ENCODE data around the gene PRSS23.
"Not testable (repeated sequence)": the region's sequence is repeated elsewhere in the genome, so short reads cannot be mapped to it uniquely, and the experiment has no call there.

PRSS23 gene, protein sequence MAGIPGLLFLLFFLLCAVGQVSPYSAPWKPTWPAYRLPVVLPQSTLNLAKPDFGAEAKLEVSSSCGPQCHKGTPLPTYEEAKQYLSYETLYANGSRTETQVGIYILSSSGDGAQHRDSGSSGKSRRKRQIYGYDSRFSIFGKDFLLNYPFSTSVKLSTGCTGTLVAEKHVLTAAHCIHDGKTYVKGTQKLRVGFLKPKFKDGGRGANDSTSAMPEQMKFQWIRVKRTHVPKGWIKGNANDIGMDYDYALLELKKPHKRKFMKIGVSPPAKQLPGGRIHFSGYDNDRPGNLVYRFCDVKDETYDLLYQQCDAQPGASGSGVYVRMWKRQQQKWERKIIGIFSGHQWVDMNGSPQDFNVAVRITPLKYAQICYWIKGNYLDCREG

DNA sequence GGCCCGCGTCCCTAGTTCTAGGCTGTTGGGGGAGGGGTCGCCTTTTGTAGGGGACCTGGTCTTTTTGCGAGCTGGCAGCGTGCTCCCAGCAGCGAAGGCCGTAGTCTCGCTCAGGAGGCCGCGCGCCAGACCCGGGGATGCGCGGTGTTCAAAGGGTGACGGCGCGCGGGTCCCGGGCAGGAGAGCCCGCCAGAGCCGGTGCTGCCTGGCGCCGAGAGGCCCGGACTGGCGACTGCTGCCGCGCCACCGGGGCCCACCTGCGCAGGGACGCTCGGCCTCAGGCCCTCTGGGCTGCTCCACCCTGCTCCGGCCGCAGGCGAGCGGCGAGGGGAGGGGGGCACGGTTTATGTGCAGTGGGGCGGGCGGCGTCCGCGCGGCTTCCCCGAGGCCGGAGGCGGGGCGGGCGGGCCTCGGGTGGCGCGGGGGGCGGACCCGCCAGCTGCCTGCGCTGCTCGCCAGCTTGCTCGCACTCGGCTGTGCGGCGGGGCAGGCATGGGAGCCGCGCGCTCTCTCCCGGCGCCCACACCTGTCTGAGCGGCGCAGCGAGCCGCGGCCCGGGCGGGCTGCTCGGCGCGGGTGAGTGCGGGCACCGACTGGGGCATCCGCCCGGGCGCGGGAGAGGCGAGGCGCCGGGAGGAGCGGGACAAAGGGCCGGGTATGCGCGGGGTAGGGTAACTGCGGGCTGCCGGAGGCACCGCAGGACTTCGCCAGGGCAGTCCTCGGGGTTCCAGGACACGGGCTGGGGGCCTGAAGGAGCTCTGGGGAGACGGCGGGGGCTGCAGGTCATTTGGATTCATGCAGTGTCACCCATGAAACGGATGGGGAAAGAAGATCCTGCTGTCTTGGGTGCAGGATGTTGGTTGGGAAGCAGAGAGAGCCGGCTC lies at the start of gene PRSS23:
PRSS23 (plus strand) TSS at position 467 of the 884 bp plus-strand sequence. CDS start 7,102 bp downstream, outside the sequence.
- peak within 1 kb of the TSS; percentile 93 for H3K27ac ChIP-seq (ENCODE audit: low read depth, low read length)
- H3K9me3 ChIP-seq (ENCODE audit: low read length): no peaks in the 10 kb centered on the region
- peaks cover 38% of the 10 kb centered on the region for H3K4me1 ChIP-seq (ENCODE audit: insufficient read depth, low read length)
- H3K9ac ChIP-seq (ENCODE audit: low read length): peak within 1 kb of the TSS; percentile 57
- peak within 1 kb of the TSS; percentile 67 to 88 for H3K4me3 ChIP-seq (ENCODE audit: low read depth in 1 of 2, low read length in 2 of 2)
- H3K36me3 ChIP-seq (ENCODE audit: insufficient read depth, low read length): no peaks in the 10 kb centered on the region
- no peaks in the 10 kb centered on the region for H3K27me3 ChIP-seq (ENCODE audit: control insufficient read depth in 1 of 2, insufficient read depth in 2 of 2, low read length in 2 of 2)

DNA sequence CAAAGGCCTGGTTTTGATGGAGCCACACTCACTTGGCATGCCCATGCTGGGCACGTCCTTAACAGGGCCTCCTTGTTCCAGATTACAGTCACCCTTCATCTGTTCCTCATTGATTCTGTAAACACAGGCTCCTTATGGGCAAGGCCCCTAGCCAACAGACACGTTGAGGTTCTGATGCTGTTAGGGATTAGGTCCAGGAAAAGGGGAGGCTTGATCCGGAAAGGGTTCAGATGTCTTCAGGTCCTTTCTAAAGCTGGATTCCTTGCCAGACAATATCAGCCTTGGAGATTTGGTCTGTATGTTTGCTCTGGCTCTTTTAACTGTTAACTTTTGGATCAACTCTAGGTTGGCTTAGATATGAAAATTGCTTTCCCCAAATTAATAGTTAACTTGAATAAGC lies 46.9 kb upstream of the PRSS23 start:
- Histone ChIP-seq H3K36me3 (ENCODE audit: insufficient read depth, low read length) (no peaks in the 10 kb centered on the region), H3K4me3 (ENCODE audit: low read depth in 1 of 2, low read length in 2 of 2) (no peak overlapping the region), H3K9me3 (ENCODE audit: low read length) (no peaks in the 10 kb centered on the region), H3K27me3 (ENCODE audit: control insufficient read depth in 1 of 2, insufficient read depth in 2 of 2, low read length in 2 of 2) (no peaks in the 10 kb centered on the region), H3K9ac (ENCODE audit: low read length) (no peak overlapping the region), H3K27ac (ENCODE audit: low read depth, low read length) (no peak overlapping the region), H3K4me1 (ENCODE audit: insufficient read depth, low read length) (no peaks in the 10 kb centered on the region)

DNA sequence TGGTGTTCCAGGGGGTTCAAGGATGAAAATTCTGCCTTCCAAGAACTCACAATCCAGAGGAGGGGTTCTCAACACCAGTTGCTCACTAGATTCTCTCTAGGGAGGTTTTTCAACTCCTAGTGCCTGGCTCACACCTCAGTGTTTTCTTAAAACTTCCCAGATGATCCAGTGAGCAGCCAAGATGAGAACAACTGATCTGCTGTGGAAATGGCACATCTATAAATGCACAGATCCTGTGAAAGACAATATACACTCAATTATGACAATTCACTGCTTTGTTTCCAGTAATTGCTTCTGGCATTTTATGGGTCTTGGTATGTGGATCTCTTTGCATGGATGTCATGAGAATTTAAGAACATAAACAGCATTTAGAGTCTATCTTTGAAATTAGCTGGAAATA lies 45.2 kb upstream of the PRSS23 start:
- Histone ChIP-seq H3K36me3 (ENCODE audit: insufficient read depth, low read length) (no peaks in the 10 kb centered on the region), H3K4me3 (ENCODE audit: low read depth in 1 of 2, low read length in 2 of 2) (no peak overlapping the region), H3K4me1 (ENCODE audit: insufficient read depth, low read length) (no peaks in the 10 kb centered on the region), H3K27ac (ENCODE audit: low read depth, low read length) (no peak overlapping the region), H3K27me3 (ENCODE audit: control insufficient read depth in 1 of 2, insufficient read depth in 2 of 2, low read length in 2 of 2) (no peaks in the 10 kb centered on the region), H3K9ac (ENCODE audit: low read length) (no peak overlapping the region), H3K9me3 (ENCODE audit: low read length) (no peaks in the 10 kb centered on the region)

DNA sequence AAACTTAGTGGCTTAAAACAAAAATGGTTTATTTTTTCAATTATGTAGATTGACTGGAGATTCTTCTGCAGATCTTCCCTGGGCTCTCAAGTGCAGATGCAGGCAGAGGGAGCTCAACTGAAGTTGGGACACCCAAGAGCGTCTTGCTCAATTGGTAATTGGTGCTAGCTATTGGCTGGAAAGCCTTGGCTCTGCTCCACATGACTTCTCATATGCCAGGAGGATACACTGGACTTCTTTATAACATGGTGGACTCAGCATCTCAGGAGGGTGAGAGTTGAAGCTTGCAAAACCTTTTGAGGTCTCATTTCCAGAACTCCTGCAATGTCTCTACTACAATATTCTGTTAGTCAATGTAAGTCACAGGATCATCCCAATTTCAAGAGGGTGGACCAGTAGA lies 42.2 kb upstream of the PRSS23 start:
- H3K27me3 ChIP-seq (ENCODE audit: control insufficient read depth in 1 of 2, insufficient read depth in 2 of 2, low read length in 2 of 2): no peaks in the 10 kb centered on the region
- H3K4me1 ChIP-seq (ENCODE audit: insufficient read depth, low read length): no peaks in the 10 kb centered on the region
- no peaks in the 10 kb centered on the region for H3K9me3 ChIP-seq (ENCODE audit: low read length)
- H3K36me3 ChIP-seq (ENCODE audit: insufficient read depth, low read length): no peaks in the 10 kb centered on the region
- no peak overlapping the region for H3K9ac ChIP-seq (ENCODE audit: low read length)
- H3K4me3 ChIP-seq (ENCODE audit: low read depth in 1 of 2, low read length in 2 of 2): no peak overlapping the region
- H3K27ac ChIP-seq (ENCODE audit: low read depth, low read length): no peak overlapping the region

DNA sequence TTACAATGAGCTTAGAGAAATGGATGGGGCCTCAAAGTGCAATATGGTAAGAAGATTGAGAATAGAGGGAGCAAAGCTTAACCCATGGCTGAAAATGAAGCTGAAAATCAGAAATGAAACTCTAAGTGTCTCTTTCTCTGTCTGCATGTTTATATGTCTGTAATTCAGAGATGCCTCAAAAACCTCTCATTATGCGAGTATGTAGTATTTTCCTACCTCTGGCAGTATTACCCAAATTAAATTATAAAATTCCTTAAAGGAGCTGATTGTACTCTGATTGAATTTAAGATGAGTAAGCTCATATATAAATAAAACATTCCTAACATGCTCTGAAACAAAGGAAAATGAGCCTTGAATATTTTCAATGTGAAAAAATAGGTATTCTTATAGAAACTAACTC lies 39.8 kb upstream of the PRSS23 start:
- Histone ChIP-seq H3K4me3 (ENCODE audit: low read depth in 1 of 2, low read length in 2 of 2) (no peak overlapping the region), H3K27me3 (ENCODE audit: control insufficient read depth in 1 of 2, insufficient read depth in 2 of 2, low read length in 2 of 2) (no peaks in the 10 kb centered on the region), H3K9me3 (ENCODE audit: low read length) (no peaks in the 10 kb centered on the region), H3K4me1 (ENCODE audit: insufficient read depth, low read length) (no peaks in the 10 kb centered on the region), H3K27ac (ENCODE audit: low read depth, low read length) (no peak overlapping the region), H3K9ac (ENCODE audit: low read length) (no peak overlapping the region), H3K36me3 (ENCODE audit: insufficient read depth, low read length) (no peaks in the 10 kb centered on the region)

DNA sequence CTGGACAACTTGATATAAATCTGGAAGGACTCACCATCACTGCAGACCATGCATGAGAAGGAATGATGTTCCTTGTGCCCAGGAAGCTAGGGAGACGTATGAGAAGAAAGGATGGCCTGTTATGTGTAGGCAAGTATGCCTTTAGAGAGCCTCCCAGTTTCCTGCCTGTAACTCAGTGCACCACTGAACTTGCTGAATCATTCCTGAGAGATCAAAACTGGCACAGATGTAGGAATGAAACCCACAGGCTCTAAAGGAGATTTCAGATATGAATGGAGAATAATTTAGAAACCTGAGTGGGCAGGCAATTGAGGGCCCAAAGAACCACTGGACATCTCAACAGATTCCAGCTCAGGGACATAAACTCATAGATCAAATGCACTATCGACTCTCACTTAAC lies 38.4 kb upstream of the PRSS23 start:
- H3K4me3 ChIP-seq (ENCODE audit: low read depth in 1 of 2, low read length in 2 of 2): no peak overlapping the region
- H3K36me3 ChIP-seq (ENCODE audit: insufficient read depth, low read length): no peaks in the 10 kb centered on the region
- no peak overlapping the region for H3K27ac ChIP-seq (ENCODE audit: low read depth, low read length)
- no peaks in the 10 kb centered on the region for H3K9me3 ChIP-seq (ENCODE audit: low read length)
- no peaks in the 10 kb centered on the region for H3K27me3 ChIP-seq (ENCODE audit: control insufficient read depth in 1 of 2, insufficient read depth in 2 of 2, low read length in 2 of 2)
- no peak overlapping the region for H3K9ac ChIP-seq (ENCODE audit: low read length)
- no peaks in the 10 kb centered on the region for H3K4me1 ChIP-seq (ENCODE audit: insufficient read depth, low read length)

DNA sequence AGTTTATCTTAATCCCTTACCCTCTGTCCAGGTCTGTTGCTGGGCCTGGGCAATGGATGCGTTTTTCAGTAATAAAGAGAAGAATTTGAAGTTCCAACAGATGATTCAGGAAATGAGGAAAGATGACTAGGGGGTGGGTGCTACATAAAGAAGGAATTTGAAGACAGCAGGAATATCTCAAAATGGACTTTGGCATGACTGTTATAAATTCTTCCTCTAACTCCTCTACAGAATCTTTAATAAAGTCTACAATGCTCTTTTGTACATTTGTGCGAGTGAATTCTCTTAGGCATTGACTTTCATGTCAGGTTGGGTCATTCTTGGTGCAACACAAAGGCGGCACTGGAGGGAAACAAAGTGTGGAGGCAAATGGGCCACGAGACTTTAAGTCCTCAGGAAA lies 35.1 kb upstream of the PRSS23 start:
- H3K4me1 ChIP-seq (ENCODE audit: insufficient read depth, low read length): no peaks in the 10 kb centered on the region
- no peak overlapping the region for H3K9ac ChIP-seq (ENCODE audit: low read length)
- H3K9me3 ChIP-seq (ENCODE audit: low read length): no peaks in the 10 kb centered on the region
- H3K36me3 ChIP-seq (ENCODE audit: insufficient read depth, low read length): no peaks in the 10 kb centered on the region
- no peak overlapping the region for H3K4me3 ChIP-seq (ENCODE audit: low read depth in 1 of 2, low read length in 2 of 2)
- no peak overlapping the region for H3K27ac ChIP-seq (ENCODE audit: low read depth, low read length)
- no peaks in the 10 kb centered on the region for H3K27me3 ChIP-seq (ENCODE audit: control insufficient read depth in 1 of 2, insufficient read depth in 2 of 2, low read length in 2 of 2)

DNA sequence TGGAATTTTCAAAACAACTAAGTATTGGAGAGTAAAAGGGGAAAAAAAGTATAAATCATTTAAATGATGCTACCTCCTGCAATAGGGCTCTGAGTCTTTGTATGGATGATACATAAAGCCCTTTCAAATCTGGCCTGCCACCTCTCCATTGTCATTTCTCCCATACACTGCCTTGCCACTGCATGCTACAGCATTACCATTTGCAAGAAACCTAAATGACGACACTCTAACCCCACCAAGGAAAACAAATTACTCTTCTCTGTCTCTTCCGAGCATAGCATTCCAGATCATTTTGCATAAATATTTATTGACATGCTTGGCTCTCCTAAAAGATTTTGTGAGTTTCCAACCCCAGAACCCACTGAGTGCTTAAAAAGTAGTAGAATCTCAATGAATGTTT lies 34.5 kb upstream of the PRSS23 start:
- H3K27me3 ChIP-seq (ENCODE audit: control insufficient read depth in 1 of 2, insufficient read depth in 2 of 2, low read length in 2 of 2): no peaks in the 10 kb centered on the region
- no peak overlapping the region for H3K4me3 ChIP-seq (ENCODE audit: low read depth in 1 of 2, low read length in 2 of 2)
- H3K27ac ChIP-seq (ENCODE audit: low read depth, low read length): no peak overlapping the region
- H3K4me1 ChIP-seq (ENCODE audit: insufficient read depth, low read length): no peaks in the 10 kb centered on the region
- H3K9ac ChIP-seq (ENCODE audit: low read length): no peak overlapping the region
- no peaks in the 10 kb centered on the region for H3K9me3 ChIP-seq (ENCODE audit: low read length)
- no peaks in the 10 kb centered on the region for H3K36me3 ChIP-seq (ENCODE audit: insufficient read depth, low read length)

DNA sequence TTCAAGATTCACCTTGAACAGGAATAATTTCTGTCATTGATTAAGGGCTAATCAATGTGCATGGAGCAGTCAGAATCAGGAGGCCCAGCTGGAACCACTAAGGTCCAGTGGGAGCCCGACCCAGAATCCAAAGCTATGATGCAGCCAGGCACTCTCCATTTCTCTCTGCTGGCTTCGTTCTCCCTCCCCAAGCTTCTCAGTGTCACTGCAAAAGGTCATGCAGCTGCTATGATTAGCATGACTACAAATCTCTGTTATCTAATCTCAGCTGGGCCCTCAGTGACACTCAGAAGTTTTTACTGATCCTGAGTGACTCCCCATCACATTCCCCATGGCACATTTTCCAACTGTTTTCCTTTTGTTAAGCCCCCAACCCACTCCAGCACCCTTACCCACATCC lies 31.1 kb upstream of the PRSS23 start:
- no peaks in the 10 kb centered on the region for H3K4me1 ChIP-seq (ENCODE audit: insufficient read depth, low read length)
- H3K9me3 ChIP-seq (ENCODE audit: low read length): no peaks in the 10 kb centered on the region
- no peak overlapping the region for H3K27ac ChIP-seq (ENCODE audit: low read depth, low read length)
- no peaks in the 10 kb centered on the region for H3K36me3 ChIP-seq (ENCODE audit: insufficient read depth, low read length)
- H3K27me3 ChIP-seq (ENCODE audit: control insufficient read depth in 1 of 2, insufficient read depth in 2 of 2, low read length in 2 of 2): no peaks in the 10 kb centered on the region
- no peak overlapping the region for H3K9ac ChIP-seq (ENCODE audit: low read length)
- H3K4me3 ChIP-seq (ENCODE audit: low read depth in 1 of 2, low read length in 2 of 2): no peak overlapping the region

DNA sequence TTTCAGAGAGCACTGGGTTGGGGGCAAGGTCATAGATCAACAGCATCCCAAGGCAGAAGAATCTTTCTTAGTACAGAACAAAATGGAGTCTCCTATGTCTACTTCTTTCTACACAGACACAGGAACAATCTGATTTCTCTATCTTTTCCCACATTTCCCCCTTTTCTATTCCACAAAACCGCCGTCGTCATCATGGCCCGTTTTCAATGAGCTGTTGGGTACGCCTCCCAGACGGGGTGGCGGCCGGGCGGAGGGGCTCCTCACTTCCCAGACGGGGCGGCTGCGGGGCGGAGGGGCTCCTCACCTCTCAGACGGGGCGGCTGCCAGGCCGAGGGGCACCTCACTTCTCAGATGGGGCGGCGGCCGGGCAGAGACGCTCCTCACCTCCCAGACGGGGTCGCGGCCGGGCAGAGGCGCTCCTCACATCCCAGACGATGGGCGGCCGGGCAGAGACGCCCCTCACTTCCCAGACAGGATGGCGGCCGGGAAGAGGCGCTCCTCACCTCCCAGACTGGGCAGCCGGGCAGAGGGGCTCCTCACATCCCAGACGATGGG lies 29.8 kb upstream of the PRSS23 start:
- not testable (repeated sequence) for H3K4me1 ChIP-seq (ENCODE audit: insufficient read depth, low read length); H3K27ac ChIP-seq (ENCODE audit: low read depth, low read length); H3K9ac ChIP-seq (ENCODE audit: low read length); H3K4me3 ChIP-seq (ENCODE audit: low read depth in 1 of 2, low read length in 2 of 2); H3K9me3 ChIP-seq (ENCODE audit: low read length); H3K27me3 ChIP-seq (ENCODE audit: control insufficient read depth in 1 of 2, insufficient read depth in 2 of 2, low read length in 2 of 2); H3K36me3 ChIP-seq (ENCODE audit: insufficient read depth, low read length)

DNA sequence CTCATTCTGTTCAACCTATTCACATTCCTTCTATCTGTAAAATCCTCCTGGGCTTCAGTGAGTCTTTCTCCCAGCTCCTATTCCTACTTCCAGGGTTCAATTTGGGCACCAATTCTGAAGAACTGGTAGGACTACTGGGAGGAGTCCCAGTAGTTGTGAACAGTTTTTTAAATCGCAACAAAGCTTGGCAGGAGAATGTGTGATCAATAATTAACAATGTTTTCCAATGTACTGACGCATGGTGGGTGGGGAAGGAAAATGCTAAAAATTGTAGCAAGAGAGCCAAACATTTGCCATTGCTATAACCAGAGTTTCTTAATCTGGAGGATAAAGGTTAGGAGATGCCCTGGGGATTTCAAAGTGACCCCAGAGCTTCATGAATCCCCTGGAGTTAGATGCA lies 27.3 kb upstream of the PRSS23 start:
- H3K9me3 ChIP-seq (ENCODE audit: low read length): no peaks in the 10 kb centered on the region
- no peaks in the 10 kb centered on the region for H3K4me1 ChIP-seq (ENCODE audit: insufficient read depth, low read length)
- H3K9ac ChIP-seq (ENCODE audit: low read length): no peak overlapping the region
- no peaks in the 10 kb centered on the region for H3K36me3 ChIP-seq (ENCODE audit: insufficient read depth, low read length)
- H3K4me3 ChIP-seq (ENCODE audit: low read depth in 1 of 2, low read length in 2 of 2): no peak overlapping the region
- H3K27ac ChIP-seq (ENCODE audit: low read depth, low read length): no peak overlapping the region
- H3K27me3 ChIP-seq (ENCODE audit: control insufficient read depth in 1 of 2, insufficient read depth in 2 of 2, low read length in 2 of 2): no peaks in the 10 kb centered on the region
